ENCODE results near the gene CYFIP1. TPM values are rescaled to one million over a fixed set of nuclear protein-coding genes. Genes with fewer than 3 reads are reported as not detected.

CYFIP1 gene
- total and polyA plus RNA-seq, 3 experiments from 2014 or later, result 4.8 to 27.3 (median 24.0) TPM

DNA sequence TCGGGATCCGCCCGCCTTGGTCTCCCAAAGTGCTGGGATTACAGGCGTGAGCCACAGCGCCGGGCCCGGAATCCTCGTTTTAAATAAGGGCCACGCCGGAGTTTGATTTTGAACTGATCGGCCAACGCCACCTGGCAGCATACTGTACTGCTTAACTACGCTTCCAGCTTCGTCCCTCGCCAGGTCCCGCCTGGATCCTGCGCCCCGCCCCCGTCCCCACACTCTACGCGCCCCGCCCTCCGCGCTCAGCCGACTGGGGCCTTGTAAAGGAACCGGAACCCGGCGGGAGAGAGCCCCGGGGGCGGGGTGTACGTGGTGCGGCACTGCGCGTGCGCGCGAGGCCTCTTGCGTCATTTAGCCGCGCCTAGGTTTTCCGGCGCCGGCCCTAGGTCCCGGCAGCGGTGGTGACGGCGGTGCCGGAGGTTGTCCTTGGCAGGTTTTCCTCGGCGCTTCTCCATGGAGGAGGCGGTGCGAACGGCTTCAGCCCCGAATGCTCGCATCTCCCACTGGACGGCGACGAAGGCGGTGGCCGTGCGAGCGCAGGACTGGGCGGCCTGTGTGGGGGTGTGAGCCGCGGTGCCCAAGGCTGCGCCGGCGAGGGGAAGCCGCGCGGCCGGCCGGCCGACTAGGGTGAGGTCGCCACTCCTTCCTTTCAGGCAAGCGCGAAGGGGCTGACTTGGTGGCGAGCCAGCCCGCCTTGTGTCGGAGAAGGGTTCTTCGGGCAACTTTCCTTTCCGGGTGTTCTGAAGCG is 141.7 kb downstream of the CYFIP1 start, which contains the start of gene NIPA2:
Gene NIPA2, plus strand, starts transcription at position 375 of the 751 bp plus-strand sequence. CDS start 13,066 bp downstream, outside the sequence.
- H3K27me3 Mint-ChIP-seq, result no peaks in the 10 kb centered on the region
- POLR2A ChIA-PET, result interaction anchor here (1.5 kb wide), 1 partner anchor 201 kb away, joined by 4 read pairs; the partner anchor contains the start of gene TUBGCP5

DNA sequence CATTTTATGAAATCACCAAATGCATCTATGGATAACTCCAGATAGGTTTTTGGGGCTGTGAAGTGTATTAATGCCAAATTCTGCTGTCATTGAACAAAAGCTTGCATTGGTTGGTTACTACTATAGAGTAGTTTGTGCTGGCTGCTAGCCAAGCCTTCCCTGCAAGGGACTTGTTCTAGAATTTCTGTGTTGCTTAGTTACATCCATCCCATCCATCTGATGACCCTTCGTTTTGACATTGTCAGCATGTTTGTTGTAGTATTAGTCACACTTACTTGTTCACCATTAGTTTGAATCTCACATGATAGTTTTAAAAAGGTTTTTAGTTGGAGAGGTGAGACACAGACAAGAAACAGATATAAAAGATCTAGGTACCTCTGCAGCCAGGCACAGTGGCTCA is 148.7 kb downstream of the CYFIP1 start:
- Histone ChIP-seq H3K36me3 (ENCODE audit: insufficient read depth, low read length) (no peaks in the 10 kb centered on the region), H3K27me3 (ENCODE audit: insufficient read depth, low read length, poor library complexity, severe bottlenecking) (no peaks in the 10 kb centered on the region), H3K4me3 (ENCODE audit: low read length) (no peak overlapping the region), H3K9me3 (ENCODE audit: low read length) (no peaks in the 10 kb centered on the region), H3K4me1 (ENCODE audit: insufficient read depth, low read length) (no peaks in the 10 kb centered on the region), H3K27ac (ENCODE audit: low read depth, low read length) (no peak overlapping the region)
- no peak overlapping the region for H3K4me3 Mint-ChIP-seq
- no peaks in the 10 kb centered on the region for H3K27me3 Mint-ChIP-seq
- H3K9me3 Mint-ChIP-seq, result peaks cover 0 to 7% (median 0%) of the 10 kb centered on the region in 5 donors
- DNase-seq, result no peak
- POLR2A ChIA-PET, result no interaction called here
- H3K4me1 Mint-ChIP-seq, result no peaks in the 10 kb centered on the region
- peaks cover 0 to 24% (median 10%) of the 10 kb centered on the region in 3 donors for H3K36me3 Mint-ChIP-seq
- CTCF ChIA-PET, result interaction anchor here (0.6 kb wide), 1 partner anchor 9 kb away, joined by 3 read pairs; no protein-coding TSS in a partner anchor
- H3K27ac Mint-ChIP-seq, result peak overlapping the region in 1 of 8 donors; percentile 21

More for the DNA sequence above, 141.7 kb downstream of the CYFIP1 start, which contains the start of gene NIPA2:
- no peaks in the 10 kb centered on the region for H3K9me3 ChIP-seq (ENCODE audit: low read length)
- Mint-ChIP-seq H3K36me3 (peaks cover 0 to 33% (median 4%) of the 10 kb centered on the region in 3 donors), H3K4me3 (peak within 1 kb of the TSS; percentile 89 to 97 (median 93)), H3K27ac (peak within 1 kb of the TSS; percentile 92 to 99 (median 96)), H3K9me3 (no peaks in the 10 kb centered on the region), H3K4me1 (peaks cover 33 to 40% (median 34%) of the 10 kb centered on the region in 3 donors)
- no peaks in the 10 kb centered on the region for H3K27me3 ChIP-seq (ENCODE audit: insufficient read depth, low read length, poor library complexity, severe bottlenecking)
- peak; percentile 98 to 99 (median 98) for DNase-seq
- peak within 1 kb of the TSS; percentile 96 for H3K27ac ChIP-seq (ENCODE audit: low read depth, low read length)
- peak within 1 kb of the TSS; percentile 88 for H3K4me3 ChIP-seq (ENCODE audit: low read length)
- CTCF ChIA-PET, result interaction anchor here (1.1 kb wide), 1 partner anchor 53 kb away, joined by 3 read pairs; no protein-coding TSS in a partner anchor
- H3K4me1 ChIP-seq (ENCODE audit: insufficient read depth, low read length), result peaks cover 17% of the 10 kb centered on the region
- no peaks in the 10 kb centered on the region for H3K36me3 ChIP-seq (ENCODE audit: insufficient read depth, low read length)

DNA sequence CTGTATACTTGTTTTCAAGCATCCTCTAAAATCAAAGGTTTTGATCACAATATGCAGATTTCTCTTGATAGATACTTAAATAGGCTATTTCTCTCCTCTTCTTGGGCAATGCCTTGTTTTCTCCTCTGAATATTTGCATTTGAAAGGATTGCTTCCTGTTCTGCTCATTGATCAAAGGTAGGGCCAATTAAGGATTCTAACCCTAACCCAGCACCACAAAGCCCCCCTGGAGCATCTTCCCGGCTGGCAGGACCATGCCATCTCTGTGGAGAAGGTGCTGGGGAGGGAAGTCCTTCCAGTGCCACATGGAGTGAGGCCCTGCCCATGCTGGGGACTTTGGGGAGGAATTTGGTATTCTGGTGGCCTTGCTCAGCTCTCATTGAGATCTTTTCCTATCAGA is 153.0 kb downstream of the CYFIP1 start:
- Histone ChIP-seq H3K27ac (ENCODE audit: low read depth, low read length) (no peak overlapping the region), H3K9me3 (ENCODE audit: low read length) (no peaks in the 10 kb centered on the region), H3K4me1 (ENCODE audit: insufficient read depth, low read length) (no peaks in the 10 kb centered on the region), H3K4me3 (ENCODE audit: low read length) (no peak overlapping the region), H3K36me3 (ENCODE audit: insufficient read depth, low read length) (no peaks in the 10 kb centered on the region), H3K27me3 (ENCODE audit: insufficient read depth, low read length, poor library complexity, severe bottlenecking) (no peaks in the 10 kb centered on the region)
- CTCF ChIA-PET, result no interaction called here
- Mint-ChIP-seq H3K9me3 (no peaks in the 10 kb centered on the region), H3K27me3 (no peaks in the 10 kb centered on the region), H3K36me3 (peaks cover 0 to 57% (median 23%) of the 10 kb centered on the region in 3 donors), H3K4me3 (no peak overlapping the region), H3K4me1 (no peaks in the 10 kb centered on the region), H3K27ac (no peak overlapping the region)
- POLR2A ChIA-PET, result no interaction called here
- DNase-seq, result no peak

DNA sequence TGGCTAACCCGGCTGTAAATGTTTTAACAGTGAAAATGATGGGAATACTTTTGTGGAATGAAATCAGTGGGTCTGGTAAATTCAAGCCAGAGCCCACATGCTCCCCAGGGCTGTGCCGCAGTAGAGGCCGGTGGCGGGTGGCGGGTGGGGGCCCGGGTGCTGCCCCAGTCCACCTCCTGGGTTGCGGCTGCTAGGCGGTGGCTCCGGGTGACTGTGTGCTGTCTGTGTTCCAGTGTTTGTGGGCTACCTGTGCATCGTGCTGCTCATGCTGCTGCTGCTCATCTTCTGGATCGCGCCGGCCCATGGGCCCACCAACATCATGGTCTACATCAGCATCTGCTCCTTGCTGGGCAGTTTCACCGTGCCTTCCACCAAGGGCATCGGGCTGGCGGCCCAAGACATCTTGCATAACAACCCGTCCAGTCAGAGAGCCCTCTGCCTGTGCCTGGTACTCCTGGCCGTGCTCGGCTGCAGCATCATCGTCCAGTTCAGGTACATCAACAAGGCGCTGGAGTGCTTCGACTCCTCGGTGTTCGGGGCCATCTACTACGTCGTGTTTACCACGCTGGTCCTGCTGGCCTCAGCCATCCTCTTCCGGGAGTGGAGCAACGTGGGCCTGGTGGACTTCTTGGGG is 156.6 kb downstream of the CYFIP1 start:
- Histone ChIP-seq H3K4me1 (ENCODE audit: insufficient read depth, low read length) (no peaks in the 10 kb centered on the region), H3K27ac (ENCODE audit: low read depth, low read length) (no peak overlapping the region), H3K36me3 (ENCODE audit: insufficient read depth, low read length) (peaks cover 4% of the 10 kb centered on the region), H3K27me3 (ENCODE audit: insufficient read depth, low read length, poor library complexity, severe bottlenecking) (no peaks in the 10 kb centered on the region), H3K9me3 (ENCODE audit: low read length) (no peaks in the 10 kb centered on the region), H3K4me3 (ENCODE audit: low read length) (no peak overlapping the region)
- Mint-ChIP-seq H3K9me3 (no peaks in the 10 kb centered on the region), H3K27me3 (no peaks in the 10 kb centered on the region), H3K36me3 (peaks cover 5 to 80% (median 37%) of the 10 kb centered on the region in 3 donors), H3K27ac (no peak overlapping the region), H3K4me3 (no peak overlapping the region), H3K4me1 (no peaks in the 10 kb centered on the region)
- CTCF ChIA-PET, result no interaction called here
- POLR2A ChIA-PET, result no interaction called here
- no peak for DNase-seq

DNA sequence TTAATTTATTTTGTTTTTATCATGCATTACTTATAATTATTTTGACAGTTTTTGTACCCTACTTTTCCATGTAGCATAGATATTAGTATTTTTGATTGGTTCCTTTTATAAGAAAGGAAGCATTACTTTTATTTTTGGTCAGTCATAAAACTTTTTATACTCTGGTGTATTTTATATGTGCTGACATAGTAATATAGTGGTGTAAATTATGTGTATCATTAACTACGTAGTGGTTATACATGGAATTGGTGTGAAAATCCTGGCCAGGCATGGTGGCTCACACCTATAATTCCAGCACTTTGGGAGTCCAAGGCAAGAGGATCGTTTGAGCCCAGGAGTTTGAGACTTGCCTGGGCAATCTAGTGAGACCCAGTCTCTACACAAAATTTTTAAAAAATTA is 160.5 kb downstream of the CYFIP1 start:
- Mint-ChIP-seq H3K4me1 (peaks cover 0 to 3% (median 0%) of the 10 kb centered on the region in 3 donors), H3K27ac (peak overlapping the region in 3 of 8 donors; percentile 47 to 61 (median 54)), H3K36me3 (peaks cover 5 to 61% (median 27%) of the 10 kb centered on the region in 3 donors), H3K27me3 (no peaks in the 10 kb centered on the region), H3K9me3 (no peaks in the 10 kb centered on the region), H3K4me3 (no peak overlapping the region)
- H3K4me3 ChIP-seq (ENCODE audit: low read length), result no peak overlapping the region
- no peaks in the 10 kb centered on the region for H3K27me3 ChIP-seq (ENCODE audit: insufficient read depth, low read length, poor library complexity, severe bottlenecking)
- H3K9me3 ChIP-seq (ENCODE audit: low read length), result no peaks in the 10 kb centered on the region
- no peaks in the 10 kb centered on the region for H3K4me1 ChIP-seq (ENCODE audit: insufficient read depth, low read length)
- CTCF ChIA-PET, result no interaction called here
- DNase-seq, result no peak
- no peak overlapping the region for H3K27ac ChIP-seq (ENCODE audit: low read depth, low read length)
- H3K36me3 ChIP-seq (ENCODE audit: insufficient read depth, low read length), result peaks cover 4% of the 10 kb centered on the region
- POLR2A ChIA-PET, result no interaction called here

Other genes with a start within 250 kb of the CYFIP1 start
- 10 to 100 TPM; 33.9 to 35.0 TPM for gene NIPA1, start 193.7 kb downstream of the CYFIP1 start, total RNA-seq
- gene NIPA1, start 193.7 kb downstream of the CYFIP1 start, polyA plus RNA-seq, result 5.3 TPM
- gene NIPA2, start 141.7 kb downstream of the CYFIP1 start, total RNA-seq, result 100 to 1,000 TPM; 102 to 112 TPM
- gene NIPA2, start 141.7 kb downstream of the CYFIP1 start, polyA plus RNA-seq, result 55.4 TPM
- gene TUBGCP5, start 59.2 kb upstream of the CYFIP1 start, total RNA-seq, result 10 to 100 TPM; 17.2 to 20.0 TPM
- 4.4 TPM for gene TUBGCP5, start 59.2 kb upstream of the CYFIP1 start, polyA plus RNA-seq
- gene GOLGA6L1, start 156.5 kb upstream of the CYFIP1 start, total RNA-seq, result not detected
- not detected for gene GOLGA6L1, start 156.5 kb upstream of the CYFIP1 start, polyA plus RNA-seq